SK-N-SH treated with all-trans-retinoic acid at 6 μM for 48 hours (cell line): ENCODE results near the gene ADAMTS9.

Source experiments
- ESRRG ChIP-seq: fragments of 250-450 bp; sonication (Bioruptor Pico); IDR thresholded peaks from 2 replicates; pipeline ENCODE4 v1.6.1; 2021; ENCODE audit warnings: mild to moderate bottlenecking
- OSR1 ChIP-seq: fragments of 250-450 bp; sonication (Bioruptor Pico); IDR thresholded peaks from 2 replicates; pipeline ENCODE4 v1.8.0; 2022; ENCODE audit warnings: moderate library complexity, mild to moderate bottlenecking, inconsistent platforms
- SNAI2 ChIP-seq: fragments of 250-450 bp; sonication (Bioruptor Pico); IDR thresholded peaks from 2 replicates; pipeline ENCODE4 v1.5.0; 2020; ENCODE audit warnings: mild to moderate bottlenecking, moderate library complexity
- ZC3H10 ChIP-seq: fragments of 250-450 bp; sonication (Bioruptor Pico); IDR thresholded peaks from 2 replicates; pipeline ENCODE4 v1.5.1; 2021; ENCODE audit warnings: mild to moderate bottlenecking, moderate library complexity
- ZFP30 ChIP-seq: fragments of 450-650 bp; formaldehyde crosslinking; IDR thresholded peaks from 2 replicates; pipeline ENCODE4 v1.5.0; 2022; ENCODE audit warnings: mild to moderate bottlenecking, moderate library complexity
- ZNF565 ChIP-seq: fragments of 450-650 bp; formaldehyde crosslinking; conservative IDR thresholded peaks from 2 replicates; pipeline ENCODE4 v1.5.0; 2020; ENCODE audit warnings: low read depth, mild to moderate bottlenecking, moderate library complexity
- ZNF70 ChIP-seq: fragments of 450-650 bp; formaldehyde crosslinking; IDR thresholded peaks from 2 replicates; pipeline ENCODE4 v1.5.0; 2020; ENCODE audit warnings: mild to moderate bottlenecking, moderate library complexity
- TF ChIP-seq, protein P1 (sequence below): fragments of 250-450 bp; sonication (Bioruptor Pico); IDR thresholded peaks from 2 replicates; pipeline ENCODE4 v1.8.0; 2021; ENCODE audit warnings: low read depth, mild to moderate bottlenecking, moderate library complexity, borderline replicate concordance
- TF ChIP-seq, protein P2 (sequence below): fragments of 250-450 bp; sonication (Bioruptor Pico); IDR thresholded peaks from 2 replicates; pipeline ENCODE4 v1.8.0; 2020; ENCODE audit warnings: mild to moderate bottlenecking, moderate library complexity, borderline replicate concordance
- TF ChIP-seq, protein P3 (sequence below): fragments of 250-450 bp; sonication (Bioruptor Pico); IDR thresholded peaks from 2 replicates; pipeline ENCODE4 v1.5.0; 2020; ENCODE audit warnings: mild to moderate bottlenecking, moderate library complexity

DNA sequence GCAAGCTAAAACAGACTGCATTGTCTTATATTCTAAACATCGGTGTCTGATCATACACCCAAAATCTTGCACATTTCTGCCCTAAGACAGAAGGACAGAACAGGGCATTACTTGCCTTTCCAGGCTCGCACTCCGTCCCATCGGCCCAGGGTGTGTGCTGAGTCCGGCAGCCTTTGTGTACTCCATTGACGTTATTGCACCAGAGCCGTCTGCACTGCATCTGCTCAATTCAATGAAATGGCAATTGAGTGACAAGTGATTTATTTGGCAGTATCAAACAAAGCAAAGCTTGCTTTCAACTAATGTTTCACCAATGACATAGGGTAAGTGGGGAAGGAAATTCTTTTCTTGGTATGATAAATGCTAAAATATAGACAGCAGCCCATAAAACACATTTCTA, 40.0 kb downstream of the ADAMTS9 start:
- TF ChIP-seq ZNF70, result no peak
- TF ChIP-seq, protein P1, sequence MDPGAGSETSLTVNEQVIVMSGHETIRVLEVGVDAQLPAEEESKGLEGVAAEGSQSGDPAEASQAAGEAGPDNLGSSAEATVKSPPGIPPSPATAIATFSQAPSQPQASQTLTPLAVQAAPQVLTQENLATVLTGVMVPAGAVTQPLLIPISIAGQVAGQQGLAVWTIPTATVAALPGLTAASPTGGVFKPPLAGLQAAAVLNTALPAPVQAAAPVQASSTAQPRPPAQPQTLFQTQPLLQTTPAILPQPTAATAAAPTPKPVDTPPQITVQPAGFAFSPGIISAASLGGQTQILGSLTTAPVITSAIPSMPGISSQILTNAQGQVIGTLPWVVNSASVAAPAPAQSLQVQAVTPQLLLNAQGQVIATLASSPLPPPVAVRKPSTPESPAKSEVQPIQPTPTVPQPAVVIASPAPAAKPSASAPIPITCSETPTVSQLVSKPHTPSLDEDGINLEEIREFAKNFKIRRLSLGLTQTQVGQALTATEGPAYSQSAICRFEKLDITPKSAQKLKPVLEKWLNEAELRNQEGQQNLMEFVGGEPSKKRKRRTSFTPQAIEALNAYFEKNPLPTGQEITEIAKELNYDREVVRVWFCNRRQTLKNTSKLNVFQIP (CRISPR knock-in tag), result no peak
- TF ChIP-seq, protein P2, sequence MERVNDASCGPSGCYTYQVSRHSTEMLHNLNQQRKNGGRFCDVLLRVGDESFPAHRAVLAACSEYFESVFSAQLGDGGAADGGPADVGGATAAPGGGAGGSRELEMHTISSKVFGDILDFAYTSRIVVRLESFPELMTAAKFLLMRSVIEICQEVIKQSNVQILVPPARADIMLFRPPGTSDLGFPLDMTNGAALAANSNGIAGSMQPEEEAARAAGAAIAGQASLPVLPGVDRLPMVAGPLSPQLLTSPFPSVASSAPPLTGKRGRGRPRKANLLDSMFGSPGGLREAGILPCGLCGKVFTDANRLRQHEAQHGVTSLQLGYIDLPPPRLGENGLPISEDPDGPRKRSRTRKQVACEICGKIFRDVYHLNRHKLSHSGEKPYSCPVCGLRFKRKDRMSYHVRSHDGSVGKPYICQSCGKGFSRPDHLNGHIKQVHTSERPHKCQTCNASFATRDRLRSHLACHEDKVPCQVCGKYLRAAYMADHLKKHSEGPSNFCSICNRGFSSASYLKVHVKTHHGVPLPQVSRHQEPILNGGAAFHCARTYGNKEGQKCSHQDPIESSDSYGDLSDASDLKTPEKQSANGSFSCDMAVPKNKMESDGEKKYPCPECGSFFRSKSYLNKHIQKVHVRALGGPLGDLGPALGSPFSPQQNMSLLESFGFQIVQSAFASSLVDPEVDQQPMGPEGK (CRISPR knock-in tag), result no peak
- no peak for TF ChIP-seq SNAI2 (CRISPR knock-in tag)
- TF ChIP-seq ZFP30 (CRISPR knock-in tag), result no peak
- TF ChIP-seq OSR1 (CRISPR knock-in tag), result no peak
- no peak for TF ChIP-seq ZC3H10 (CRISPR knock-in tag)
- TF ChIP-seq, protein P3, sequence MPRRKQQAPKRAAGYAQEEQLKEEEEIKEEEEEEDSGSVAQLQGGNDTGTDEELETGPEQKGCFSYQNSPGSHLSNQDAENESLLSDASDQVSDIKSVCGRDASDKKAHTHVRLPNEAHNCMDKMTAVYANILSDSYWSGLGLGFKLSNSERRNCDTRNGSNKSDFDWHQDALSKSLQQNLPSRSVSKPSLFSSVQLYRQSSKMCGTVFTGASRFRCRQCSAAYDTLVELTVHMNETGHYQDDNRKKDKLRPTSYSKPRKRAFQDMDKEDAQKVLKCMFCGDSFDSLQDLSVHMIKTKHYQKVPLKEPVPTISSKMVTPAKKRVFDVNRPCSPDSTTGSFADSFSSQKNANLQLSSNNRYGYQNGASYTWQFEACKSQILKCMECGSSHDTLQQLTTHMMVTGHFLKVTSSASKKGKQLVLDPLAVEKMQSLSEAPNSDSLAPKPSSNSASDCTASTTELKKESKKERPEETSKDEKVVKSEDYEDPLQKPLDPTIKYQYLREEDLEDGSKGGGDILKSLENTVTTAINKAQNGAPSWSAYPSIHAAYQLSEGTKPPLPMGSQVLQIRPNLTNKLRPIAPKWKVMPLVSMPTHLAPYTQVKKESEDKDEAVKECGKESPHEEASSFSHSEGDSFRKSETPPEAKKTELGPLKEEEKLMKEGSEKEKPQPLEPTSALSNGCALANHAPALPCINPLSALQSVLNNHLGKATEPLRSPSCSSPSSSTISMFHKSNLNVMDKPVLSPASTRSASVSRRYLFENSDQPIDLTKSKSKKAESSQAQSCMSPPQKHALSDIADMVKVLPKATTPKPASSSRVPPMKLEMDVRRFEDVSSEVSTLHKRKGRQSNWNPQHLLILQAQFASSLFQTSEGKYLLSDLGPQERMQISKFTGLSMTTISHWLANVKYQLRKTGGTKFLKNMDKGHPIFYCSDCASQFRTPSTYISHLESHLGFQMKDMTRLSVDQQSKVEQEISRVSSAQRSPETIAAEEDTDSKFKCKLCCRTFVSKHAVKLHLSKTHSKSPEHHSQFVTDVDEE (CRISPR knock-in tag), result no peak
- TF ChIP-seq ZNF565, result no peak
- TF ChIP-seq ESRRG, result no peak
